ENCODE data around the gene GAGE12J.
"Not testable (repeated sequence)": the region's sequence is repeated elsewhere in the genome, so short reads cannot be mapped to it uniquely, and the experiment has no call there.

GAGE12J gene, protein sequence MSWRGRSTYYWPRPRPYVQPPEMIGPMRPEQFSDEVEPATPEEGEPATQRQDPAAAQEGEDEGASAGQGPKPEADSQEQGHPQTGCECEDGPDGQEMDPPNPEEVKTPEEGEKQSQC

DNA sequence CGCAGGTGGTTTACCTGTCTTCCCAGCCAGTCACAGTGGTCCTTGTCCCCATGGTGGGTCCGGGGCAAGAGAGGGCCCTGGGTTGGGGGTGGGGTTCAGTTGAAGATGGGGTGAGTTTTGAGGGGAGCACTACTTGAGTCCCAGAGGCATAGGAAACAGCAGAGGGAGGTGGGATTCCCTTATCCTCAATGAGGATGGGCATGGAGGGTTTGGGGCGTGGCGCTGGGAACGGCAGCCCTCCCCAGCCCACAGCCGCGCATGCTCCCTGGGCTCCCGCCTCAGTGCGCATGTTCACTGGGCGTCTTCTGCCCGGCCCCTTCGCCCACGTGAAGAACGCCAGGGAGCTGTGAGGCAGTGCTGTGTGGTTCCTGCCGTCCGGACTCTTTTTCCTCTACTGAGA, at the start of gene GAGE12J:
TSS of gene GAGE12J (plus strand) at position 301 of the 400 bp plus-strand sequence. CDS start 1,157 bp downstream, outside the sequence.
- DNase-seq = not testable (repeated sequence)

DNA sequence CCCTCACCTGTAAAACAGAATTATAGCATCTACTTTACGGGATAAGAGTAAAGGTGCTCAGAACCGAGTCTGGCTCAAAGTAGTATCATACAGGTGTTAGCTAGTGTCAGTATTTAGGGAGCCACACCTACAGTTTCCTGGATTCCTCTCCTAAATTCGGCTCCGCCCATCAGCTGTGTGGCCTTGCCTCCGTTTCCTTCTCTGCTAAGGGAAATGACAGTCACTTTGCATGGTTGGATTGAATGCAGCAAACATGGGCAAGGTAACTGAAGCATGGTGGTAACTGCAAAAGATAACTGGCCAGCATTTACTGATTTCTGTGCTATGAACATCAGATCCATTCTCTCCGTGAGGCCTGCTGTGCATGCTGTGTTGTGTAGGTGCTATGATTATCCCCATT, 49.4 kb upstream of the GAGE12J start:
- no peak for DNase-seq

DNA sequence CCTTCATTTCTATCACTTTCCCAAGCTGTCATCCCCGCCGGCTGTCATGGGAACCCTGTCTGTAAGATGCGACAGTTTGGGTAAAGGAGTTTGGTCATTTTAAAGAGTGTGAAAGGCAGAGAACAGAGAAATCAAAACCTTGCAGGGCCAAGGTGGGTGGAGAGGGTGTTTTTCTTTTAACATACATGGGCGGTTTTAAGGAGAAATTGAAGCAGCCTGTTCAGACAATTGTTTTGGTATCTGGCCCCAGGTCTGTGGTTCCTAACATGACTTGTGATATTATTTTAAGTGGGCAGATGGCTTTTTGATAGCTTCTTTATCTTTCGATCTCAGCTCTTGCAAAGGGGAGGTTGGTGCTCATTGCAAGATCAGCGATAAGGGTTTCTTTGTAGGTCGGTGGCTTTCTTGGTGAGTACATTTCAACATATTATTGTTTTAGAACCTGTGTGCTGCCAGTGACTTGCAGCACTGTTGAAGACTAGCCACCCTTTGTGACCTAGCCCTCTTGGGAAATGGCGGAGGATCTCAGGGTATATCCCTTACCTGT, 48.6 kb upstream of the GAGE12J start:
- DNase-seq = no peak

DNA sequence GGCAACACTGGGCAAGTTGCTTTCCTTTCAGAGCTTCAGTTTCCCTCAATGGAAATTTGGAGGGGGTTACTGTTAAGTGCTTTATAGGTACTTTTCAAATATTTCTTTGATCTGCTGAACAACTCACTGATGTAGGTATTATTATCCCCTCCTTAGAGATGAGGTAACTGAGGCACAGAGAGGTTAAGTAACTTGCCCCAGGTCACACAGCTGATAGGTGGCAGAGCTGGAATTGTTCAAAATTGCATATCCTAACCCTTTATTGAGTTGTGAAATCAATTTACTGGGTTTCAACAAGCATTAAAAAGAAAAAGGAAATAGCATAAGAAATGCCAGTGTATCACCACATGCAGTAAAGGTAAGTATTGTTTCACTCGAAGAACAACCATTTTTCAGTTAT, 45.6 kb upstream of the GAGE12J start:
- DNase-seq = no peak

DNA sequence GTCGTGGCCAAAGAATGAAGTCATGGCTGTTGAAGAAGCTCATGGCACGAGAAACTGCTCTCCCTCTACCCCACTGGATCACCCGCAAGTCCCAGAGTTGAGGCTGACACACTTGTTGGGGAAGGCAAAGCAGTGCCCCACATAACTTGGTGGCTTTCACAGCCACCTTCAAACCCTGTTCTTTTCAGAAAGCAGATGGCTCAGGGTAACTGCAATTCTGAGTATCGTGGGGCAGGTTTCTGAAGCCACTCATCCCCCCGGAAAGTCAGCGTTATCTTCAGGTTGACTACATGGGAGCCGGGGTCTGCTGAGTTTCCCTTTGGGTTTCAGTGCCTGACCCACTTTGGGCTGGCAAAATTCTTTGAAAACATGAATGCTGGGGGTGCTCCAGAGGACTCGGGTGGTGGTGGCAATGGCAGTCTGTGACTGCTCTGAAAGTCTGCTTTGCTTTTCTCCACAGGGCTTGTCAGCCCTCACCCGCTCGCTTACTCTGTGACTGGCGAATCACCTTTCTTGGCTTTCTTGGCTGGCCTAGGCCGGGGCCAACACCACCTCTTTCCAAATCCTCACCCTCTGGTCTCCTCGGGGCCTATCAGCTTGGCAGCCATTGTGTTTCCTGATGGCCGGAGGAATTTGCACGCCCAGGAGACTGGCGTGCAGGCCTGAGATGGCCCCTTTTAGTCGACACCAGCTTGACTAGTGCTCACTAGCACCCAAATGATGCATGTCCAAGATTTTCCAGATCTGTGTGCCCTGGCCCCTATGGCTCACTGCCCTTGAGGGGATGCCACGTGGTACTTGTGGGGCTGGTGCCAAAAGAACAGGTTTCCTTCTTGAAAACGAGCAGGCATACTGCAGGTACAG, 44.9 kb upstream of the GAGE12J start:
- DNase-seq = no peak

DNA sequence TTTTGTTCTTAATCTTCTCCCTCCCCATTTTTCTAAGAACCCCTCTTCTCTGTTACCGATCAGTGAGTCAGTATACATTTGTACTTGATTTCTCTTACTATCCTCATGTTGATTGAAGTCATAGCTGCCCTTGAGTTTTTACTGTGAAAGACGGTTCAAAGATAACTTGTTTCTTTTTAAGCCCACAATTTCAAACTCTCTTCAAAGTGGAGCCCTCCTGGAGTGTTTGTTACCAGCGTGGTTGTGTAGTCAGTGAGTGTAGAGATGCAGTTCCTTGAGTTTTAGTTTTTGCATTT, 44.4 kb upstream of the GAGE12J start:
- DNase-seq = no peak

DNA sequence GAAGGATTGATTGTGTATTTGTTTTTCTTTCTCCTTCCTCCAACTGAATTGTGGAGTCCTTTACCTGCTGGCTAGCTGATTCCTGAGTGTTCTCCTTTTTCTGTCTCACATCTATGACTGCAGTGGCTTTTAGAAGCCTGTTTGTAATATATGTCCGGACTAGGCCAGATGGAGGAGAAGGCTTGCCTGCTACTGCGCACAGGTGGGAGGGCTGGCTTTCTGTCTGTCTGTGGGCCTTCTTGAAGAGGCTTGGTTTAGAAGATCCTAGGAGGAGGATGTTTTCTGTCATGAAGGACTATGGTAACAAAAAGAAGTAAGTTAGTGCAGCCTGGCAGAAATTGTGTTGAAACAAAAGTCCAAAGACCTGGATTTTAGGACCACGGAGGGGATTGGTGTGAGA, 43.8 kb upstream of the GAGE12J start:
- DNase-seq = no peak

DNA sequence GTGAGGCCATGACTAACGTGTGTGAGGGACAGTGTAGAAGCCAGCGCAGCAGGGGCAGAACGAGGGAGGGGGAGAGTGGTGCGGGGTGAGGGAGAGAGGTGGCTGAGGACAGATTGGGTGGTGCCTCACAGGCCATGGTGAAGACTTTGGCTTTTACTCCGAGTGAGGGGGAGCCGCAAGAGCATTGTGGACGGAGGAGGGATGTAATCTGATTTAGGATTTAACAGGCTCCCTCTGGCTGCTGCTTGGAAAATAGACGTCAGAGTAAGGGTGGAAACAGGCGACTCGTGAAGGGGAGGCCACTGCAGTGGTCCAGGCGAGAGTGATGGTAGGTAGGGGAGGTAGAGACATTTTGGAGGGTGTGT, 39.2 kb upstream of the GAGE12J start:
- DNase-seq = peak; percentile 35

DNA sequence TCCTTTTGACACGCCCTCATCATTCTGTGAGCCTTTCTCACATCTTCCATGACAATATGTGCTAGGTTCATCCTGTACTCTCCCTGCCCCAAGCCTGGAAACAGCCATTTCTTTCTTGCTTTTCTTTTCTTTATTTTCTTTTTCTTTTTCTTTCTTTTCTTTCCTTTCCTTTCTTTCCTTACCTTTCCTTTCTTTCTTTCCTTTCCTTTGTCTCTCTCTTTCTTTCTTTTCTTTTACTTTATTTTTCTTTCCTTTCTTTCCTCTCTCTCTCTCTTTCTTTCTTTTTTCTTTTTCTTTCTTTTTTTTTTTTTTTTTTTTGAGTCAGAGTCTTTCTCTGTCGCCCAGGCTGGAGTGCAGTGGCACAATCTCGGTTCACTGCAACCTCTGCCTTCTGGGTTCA, 37.6 kb upstream of the GAGE12J start:
- DNase-seq = no peak

DNA sequence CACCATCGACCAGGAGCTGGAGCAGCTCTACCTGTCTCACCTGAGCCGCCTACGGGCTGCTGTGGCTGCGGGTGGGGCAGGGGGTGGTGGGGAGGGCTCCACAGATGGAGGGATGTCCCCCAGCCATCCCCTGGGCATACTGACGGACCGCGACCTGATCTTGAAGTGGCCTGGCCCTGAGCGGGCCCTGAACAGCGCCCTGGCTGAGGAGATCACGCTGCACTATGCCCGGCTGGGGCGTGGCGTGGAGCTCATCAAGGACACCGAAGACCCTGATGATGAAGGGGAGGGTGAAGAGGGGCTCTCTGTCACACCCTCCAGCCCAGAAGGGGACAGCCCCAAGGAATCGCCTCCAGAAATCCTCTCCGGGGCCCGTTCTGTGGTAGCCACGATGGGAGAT, 35.7 kb upstream of the GAGE12J start:
- no peak for DNase-seq

DNA sequence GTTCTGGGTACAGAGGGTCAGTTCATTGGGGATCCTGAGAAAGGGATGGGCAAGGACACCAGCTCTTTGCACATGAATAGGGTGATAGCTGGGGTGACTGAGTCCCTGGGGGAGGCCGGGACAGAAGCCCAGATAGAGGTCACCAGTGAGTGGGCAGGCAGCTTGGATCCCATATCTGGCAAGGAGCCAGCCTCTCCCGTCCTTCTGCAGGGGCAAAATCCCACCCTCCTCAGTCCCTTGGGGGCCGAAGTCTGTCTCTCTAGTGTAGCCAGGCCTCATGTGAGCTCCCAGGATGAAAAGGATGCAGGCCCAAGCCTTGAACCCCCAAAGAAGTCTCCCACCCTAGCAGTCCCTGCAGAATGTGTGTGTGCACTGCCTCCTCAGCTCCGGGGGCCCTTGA, 35.3 kb upstream of the GAGE12J start:
- DNase-seq = no peak

DNA sequence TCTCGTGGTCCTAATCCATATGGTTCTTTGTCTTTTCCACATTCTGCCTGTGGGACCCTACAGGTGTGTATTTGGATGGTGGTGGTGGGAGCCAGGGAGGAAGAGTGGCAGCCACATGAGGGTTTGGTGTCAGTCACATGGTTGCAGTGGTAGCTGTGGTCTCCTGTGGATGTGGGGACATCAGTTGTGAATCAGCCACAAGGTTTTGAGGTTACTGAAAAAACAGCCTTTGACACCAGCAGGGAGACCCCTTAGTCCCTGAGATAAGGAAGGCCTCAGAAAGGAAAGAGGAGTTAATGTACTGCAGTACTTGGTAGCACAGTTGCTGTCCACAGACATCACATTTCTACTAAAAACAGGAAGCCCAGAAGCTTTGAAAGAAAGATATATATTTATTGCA, 34.2 kb upstream of the GAGE12J start:
- DNase-seq = no peak

DNA sequence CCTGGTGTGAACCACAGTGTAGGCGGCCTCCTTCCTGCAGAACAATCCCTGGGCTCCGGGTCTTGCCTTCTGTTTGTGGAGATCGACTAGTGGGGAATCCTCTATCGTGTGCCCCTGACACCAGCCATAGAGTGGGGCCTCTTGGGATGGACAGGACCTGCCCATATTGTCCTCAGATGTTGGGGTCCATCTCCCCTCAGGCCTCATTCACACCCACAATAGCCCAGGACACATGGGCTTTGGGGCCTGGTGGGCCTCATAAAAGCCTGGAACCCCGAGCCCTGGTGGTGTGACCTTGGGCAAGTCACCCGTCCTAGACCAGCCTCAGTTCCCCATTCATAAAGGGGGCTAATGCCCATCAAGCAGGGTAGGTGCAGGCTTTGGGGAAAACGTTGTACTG, 31.6 kb upstream of the GAGE12J start:
- no peak for DNase-seq

DNA sequence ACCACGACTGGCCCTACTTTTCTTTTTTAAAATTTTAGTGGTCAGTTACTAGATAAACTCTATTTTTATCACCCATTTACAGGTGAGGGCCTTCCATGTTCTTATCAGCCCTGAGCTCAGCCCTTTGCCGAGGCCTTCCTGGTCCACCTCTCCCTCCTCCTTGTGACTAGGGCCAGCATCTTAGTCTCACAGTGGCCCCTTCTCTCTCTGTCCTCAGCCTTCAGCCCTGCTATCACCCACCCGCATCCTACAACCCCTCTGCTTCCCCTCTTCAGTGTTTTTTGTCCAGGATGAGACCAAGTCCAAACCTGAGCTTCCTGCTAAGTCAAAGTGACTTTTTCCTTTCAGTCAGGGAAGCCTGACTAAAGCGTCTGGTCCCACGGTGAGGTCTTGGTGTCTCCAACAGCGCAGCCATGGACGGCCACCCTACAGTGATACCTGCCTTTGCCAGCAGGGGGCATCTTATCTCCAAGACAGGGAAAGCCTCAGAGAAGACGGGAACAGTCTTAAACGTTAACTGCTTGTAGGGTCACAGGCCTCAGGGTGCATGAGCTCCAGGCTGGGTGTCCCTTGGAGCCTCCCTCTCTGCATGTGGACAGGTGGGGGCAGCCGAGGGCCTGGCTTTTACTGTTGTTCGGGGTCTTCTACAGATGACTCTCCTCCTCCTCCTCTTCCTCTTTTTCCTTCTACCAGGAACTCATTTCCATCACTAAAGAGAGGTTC, 30.1 kb upstream of the GAGE12J start:
- DNase-seq = peak; percentile 58

DNA sequence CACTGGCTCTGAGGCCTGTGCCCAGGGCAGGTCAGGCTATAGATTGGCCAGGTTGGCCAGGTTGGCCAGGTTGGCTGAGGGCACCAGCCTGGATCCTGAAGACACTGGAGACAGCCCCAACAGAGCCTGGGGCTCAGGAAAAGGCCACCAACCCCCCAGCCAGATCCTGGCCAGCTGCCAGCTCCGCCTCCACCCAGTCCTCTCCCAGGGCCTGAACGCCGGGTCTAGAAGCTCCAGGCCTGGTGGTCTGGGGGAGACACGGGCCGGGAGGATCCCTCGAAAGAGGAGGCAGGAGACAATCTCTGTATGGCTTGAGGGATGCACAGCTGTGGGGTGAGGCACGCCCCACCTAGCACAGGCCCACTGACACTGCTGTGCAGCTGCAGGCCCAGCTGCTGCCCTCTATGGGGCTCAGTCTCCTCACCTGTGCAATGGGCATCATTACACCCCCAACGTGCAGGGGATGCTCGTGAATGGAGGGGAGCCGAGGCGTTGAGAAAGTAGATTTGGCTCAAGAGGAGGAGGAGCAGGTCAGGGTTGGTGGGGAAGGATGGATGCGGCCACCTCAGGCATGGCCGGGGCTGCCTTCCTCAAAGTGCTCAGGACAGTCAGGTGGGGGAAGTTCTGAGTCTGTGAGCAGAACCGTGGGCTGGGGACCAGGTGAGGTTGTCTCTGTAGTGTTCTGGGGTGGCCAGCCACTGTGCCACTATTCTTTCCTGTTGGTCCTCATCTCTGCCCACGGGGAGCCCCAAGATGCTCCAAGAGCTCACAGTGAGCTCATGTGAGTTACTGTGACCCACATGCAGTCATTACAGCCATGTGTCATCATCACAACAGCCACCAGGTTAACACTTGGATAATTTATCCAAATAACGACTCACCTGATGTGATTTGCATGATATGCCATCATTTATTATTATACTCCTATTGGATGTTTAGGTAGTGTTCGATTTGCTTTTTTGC, 29.2 kb upstream of the GAGE12J start:
- DNase-seq = no peak

DNA sequence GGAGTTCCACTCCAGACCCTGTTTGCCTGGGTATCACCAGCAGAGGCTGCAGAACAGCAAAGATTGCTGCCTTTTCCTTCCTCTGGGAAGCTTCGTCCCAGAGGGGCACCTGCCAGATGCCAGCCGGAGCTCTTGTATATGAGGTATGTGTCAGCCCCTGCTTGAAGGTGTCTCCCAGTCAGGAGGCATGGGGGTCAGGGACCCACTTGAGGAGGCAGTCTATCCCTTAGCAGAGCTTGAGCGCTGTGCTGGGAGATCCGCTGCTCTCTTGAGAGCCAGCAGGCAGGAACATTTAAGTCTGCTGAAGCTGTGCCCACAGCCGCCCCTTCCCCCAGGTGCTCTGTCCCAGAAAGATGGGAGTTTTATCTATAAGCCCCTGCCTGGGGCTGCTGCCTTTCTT, 22.5 kb upstream of the GAGE12J start:
- DNase-seq = not testable (repeated sequence)

DNA sequence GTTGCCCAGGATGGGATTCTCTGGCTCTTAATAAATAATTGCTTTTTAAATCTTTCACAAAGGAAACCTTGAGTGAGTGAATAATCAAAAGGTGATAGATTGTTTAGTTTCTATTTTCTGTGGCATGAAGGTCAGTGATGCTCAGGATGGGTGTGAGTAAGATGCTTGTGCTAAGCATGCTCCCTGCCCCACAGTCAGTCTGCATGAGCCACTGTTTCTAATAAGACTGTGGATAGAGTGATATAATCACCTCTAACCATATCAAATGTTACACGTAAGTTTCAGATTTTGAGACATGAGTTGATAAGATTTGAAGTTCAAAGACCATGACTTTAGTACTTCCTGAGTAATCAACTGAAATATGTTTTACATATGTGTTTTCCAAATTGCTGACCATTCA, 21.1 kb upstream of the GAGE12J start:
- DNase-seq = no peak

DNA sequence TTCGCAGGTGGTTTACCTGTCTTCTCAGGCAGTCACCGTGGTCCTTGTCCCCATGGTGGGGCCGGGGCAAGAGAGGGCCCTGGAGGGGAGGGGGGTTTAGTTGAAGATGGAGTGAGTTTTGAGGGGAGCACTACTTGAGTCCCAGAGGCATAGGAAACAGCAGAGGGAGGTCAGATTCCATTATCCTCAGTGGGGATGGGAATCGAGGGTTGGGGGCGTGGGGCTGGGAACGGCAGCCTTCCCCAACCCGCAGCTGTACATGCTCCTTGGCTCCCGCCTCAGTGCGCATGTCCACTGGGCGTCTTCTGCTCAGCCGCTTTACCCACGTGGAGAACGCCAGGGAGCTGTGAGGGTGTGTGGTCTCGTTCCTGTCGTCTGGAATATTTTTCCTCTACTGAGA, 18.5 kb upstream of the GAGE12J start, which contains the start of gene GAGE10:
TSS of gene GAGE10 (plus strand) at position 301 of the 400 bp plus-strand sequence. CDS start 1,214 bp downstream, outside the sequence.
- no peak for DNase-seq

DNA sequence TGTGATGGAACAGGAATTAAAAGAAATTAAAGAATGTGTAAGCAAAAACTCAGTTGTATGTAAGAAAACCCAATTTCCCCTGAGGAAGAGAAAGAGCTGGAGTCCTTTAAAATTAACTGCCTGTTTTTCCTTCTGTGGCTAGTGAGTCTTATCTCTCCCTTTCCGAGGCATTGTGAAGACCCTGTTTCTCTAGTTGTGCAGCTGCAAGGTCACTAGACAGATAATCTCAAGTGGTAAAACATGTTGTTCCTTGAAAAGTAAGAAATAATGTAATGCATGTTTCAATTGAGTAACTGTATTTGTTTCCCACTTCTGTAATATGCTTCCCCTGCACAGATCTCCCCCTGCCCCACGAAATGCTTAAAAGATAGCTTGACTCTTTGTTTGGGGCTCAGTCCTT, 14.1 kb upstream of the GAGE12J start:
- DNase-seq = not testable (repeated sequence)

DNA sequence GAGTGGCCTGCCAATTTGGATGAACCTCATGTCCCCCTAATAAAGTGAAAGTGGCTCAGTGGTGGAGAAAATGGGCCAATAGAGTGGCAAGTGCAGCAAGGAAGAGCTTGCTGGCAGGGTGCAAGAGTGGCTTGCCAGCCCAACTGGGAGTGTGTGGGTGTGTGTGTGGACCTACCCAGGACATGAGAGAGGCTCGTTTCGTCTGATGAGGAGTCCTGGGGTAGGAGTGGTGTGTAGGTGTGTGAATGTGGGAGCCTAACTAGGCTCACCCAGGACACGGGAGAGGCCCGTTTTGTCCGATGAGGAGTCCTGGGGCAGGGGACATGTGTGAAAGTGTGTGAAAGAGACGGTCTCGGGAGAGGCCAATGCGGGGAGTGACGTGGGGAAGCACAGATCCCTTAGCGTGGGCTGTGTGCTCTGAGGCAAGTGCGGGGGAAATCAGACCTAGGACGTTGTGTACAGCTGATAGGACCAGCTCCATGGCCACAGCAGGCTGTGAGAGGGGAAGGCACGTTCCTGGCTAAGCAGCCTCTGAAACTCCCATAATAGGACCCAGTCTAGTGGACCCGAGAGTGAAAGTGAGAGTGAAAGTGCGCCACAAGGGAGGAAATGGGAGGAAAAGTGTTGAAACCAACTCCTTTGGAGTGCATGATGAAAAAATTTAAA, 13.1 kb upstream of the GAGE12J start:
- DNase-seq = no peak

DNA sequence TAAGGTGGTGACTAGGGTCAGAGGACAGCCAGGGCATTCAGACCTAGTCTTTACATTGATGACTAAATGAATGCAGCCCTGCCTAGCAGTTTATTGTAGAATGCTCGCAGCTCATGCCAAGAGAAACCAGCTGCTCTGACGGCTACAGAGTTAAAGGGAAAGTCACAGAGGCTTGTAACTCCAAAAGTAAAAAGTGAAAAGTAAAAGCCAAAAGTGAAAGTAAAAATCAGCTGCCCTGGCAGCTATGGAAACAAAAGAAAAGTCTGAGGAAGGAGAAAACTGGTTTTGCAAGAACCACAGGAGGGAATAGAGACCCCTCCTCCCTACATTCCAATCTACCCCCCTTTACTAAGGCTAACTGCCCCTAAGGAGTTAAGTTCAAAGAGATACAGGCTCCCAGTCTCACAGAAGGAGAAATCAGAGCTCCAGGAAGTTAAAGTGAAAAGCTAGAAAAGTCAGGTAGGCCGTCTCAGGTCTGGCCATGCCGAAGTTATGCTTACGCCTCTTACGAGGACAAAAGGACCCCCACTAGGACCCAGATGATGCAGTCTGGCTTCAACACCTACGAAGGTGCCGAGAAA, 12.3 kb upstream of the GAGE12J start:
- no peak for DNase-seq

DNA sequence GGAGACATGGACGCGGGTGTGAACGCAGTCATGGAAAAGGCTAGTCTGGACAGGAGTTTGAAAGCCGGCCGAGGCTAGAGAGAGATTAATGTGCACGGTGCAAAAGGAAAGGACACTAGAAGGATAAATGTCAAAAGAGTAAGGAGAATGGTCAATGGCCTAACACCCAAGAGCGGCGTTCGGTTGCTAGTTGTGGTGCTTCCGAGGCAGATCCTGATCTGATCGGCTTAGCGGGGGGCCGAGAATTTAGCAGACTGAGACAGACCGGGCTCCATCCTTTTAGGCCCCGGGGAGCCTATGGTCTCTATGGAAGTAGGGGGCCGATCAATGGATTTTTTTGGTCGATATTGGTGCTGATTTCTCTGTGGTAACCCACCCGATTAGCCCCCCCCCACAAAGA, 11.5 kb upstream of the GAGE12J start:
- no peak for DNase-seq

Data from femur (tissue), 1 donor.